Liver (tissue), 9 donors: ENCODE data around the gene VENTX. TPM values are rescaled to one million over a fixed set of nuclear protein-coding genes. Genes with fewer than 3 reads are reported as not detected.

Experiments used
- DNase-seq: peaks from one replicate; pipeline ENCODE4 v3.0.0-alpha.2; 2017; ENCODE audit warnings: low spot score
- H3K27ac ChIP-seq, 2 donors: one replicate each; pipeline ENCODE4 v1.7.0; 2013; ENCODE audit warnings: inconsistent platforms in 2 of 2, low read length in 2 of 2, control low read depth in 1 of 2, low read depth in 1 of 2, mild to moderate bottlenecking in 1 of 2
- H3K27me3 ChIP-seq, 4 donors: one replicate each; pipeline versions ENCODE4 v1.6.1 to v1.7.0; 2013; ENCODE audit warnings: low read length in 3 of 4, inconsistent platforms in 1 of 4, mild to moderate bottlenecking in 1 of 4, moderate library complexity in 1 of 4; ENCODE audit not compliant: control insufficient read depth in 4 of 4, insufficient read depth in 4 of 4
- H3K36me3 ChIP-seq, 4 donors: one replicate each; pipeline versions ENCODE4 v1.6.1 to v1.7.0; 2013; ENCODE audit warnings: low read length in 3 of 4, mild to moderate bottlenecking in 3 of 4, low read depth in 1 of 4, moderate library complexity in 1 of 4; ENCODE audit not compliant: control insufficient read depth in 4 of 4, insufficient read depth in 3 of 4
- H3K4me1 ChIP-seq, 4 donors: one replicate each; pipeline versions ENCODE4 v1.6.1 to v1.7.0; 2013; ENCODE audit warnings: low read length in 3 of 4, mild to moderate bottlenecking in 3 of 4, moderate library complexity in 1 of 4; ENCODE audit not compliant: control insufficient read depth in 4 of 4, insufficient read depth in 4 of 4
- H3K4me3 ChIP-seq, 3 donors: one replicate each; pipeline versions ENCODE4 v1.6.1 to v1.7.0; 2013; ENCODE audit warnings: low read length in 3 of 3, control low read depth in 1 of 3, low read depth in 1 of 3, mild to moderate bottlenecking in 1 of 3
- H3K9ac ChIP-seq, 2 donors: one replicate each; pipeline ENCODE4 v1.7.0; 2013; ENCODE audit warnings: low read length in 2 of 2, mild to moderate bottlenecking in 2 of 2, moderate library complexity in 2 of 2, control low read depth in 1 of 2, low read depth in 1 of 2
- H3K9me3 ChIP-seq, 4 donors: one replicate each; pipeline versions ENCODE4 v1.6.1 to v1.7.0; 2013; ENCODE audit warnings: low read length in 3 of 4; ENCODE audit not compliant: control insufficient read depth in 4 of 4
- FOXA1 ChIP-seq: IDR thresholded peaks from 2 replicates; pipeline ENCODE4 v1.6.1; 2016; ENCODE audit warnings: antibody characterized with exemption
- REST ChIP-seq: IDR thresholded peaks from 2 replicates; pipeline ENCODE4 v1.6.1; 2016; ENCODE audit warnings: antibody characterized with exemption, mild to moderate bottlenecking
- RXRA ChIP-seq, 2 donors: IDR thresholded peaks; 2 replicates each; pipeline ENCODE4 v1.6.1; 2017 to 2018; ENCODE audit warnings: antibody characterized with exemption in 2 of 2, mild to moderate bottlenecking in 1 of 2
- YY1 ChIP-seq: IDR thresholded peaks from 2 replicates; pipeline ENCODE4 v1.6.1; 2016; ENCODE audit warnings: antibody characterized with exemption, mild to moderate bottlenecking
- WGBS: extraction: QIAGEN DNeasy Blood & Tissue Kit; methylation state at CpG from one replicate; pipeline ENCODE4 v1.1.7; 2013; 5-methylcytosine and 5-hydroxymethylcytosine counted together
- polyA plus RNA-seq, 2 donors: library from polyadenylated mRNA; stranded (reverse) in 1 of 2; unstranded in 1 of 2; fragments of 200-250 nt in 1 of 2; fragments of >200 nt in 1 of 2; fragmentation: Nextera tagmentation in 1 of 2; extraction: Ambion mirVana in 1 of 2; gene quantifications; one replicate each; pipeline versions ENCODE4 v1.2.1 to v1.2.3, GENCODE V29; 2013 to 2015
- total RNA-seq, 2 donors: library from RNA; depleted of rRNA; stranded (reverse); fragments of >200 nt; gene quantifications; one replicate each; pipeline ENCODE4 v1.2.3, GENCODE V29; 2014
- TF ChIP-seq, protein P1 (sequence below): fragments of 150-350 bp; IDR thresholded peaks from 2 replicates; pipeline ENCODE4 v1.5.1; 2017; ENCODE audit warnings: improper control_type of control experiment, low read depth, low read length; ENCODE audit not compliant: missing input control
- donor health status: healthy.
- donor health status: healthy.
- donor health status: healthy.
- donor health status: healthy.
- donor health status: healthy.

Gene VENTX
- total and polyA plus RNA-seq, 4 donors: 0.05 to 0.25 (median 0.09) TPM

DNA sequence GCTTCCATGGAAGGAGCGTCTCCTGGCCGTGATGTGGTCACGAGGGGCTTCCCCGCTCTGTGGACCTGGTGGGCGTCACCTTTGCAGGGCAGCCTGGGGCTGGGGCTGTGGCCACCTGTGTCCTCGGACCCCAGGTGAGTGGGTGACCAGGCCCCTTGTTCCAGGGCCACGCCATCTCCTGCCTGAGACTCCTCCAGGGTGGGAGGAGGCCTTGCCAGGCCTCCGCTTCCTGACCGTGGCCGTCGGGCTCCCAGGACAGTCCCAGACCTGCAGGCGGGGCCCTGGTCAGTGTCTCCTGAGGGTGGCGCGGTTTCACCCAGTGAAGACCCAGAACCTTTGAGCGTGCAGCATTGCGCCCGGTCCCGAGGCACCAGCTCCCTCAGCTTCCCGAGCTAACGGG, 28.0 kb upstream of the VENTX start:
- 88% methylated on average over 20 of the region's 20 CpGs for WGBS
- Histone ChIP-seq H3K9me3 (no peaks in the 10 kb centered on the region), H3K4me3 (no peak overlapping the region), H3K4me1 (no peaks in the 10 kb centered on the region), H3K27ac (no peak overlapping the region), H3K27me3 (peaks cover 0 to 2% (median 0%) of the 10 kb centered on the region in 4 donors), H3K9ac (no peak overlapping the region), H3K36me3 (no peaks in the 10 kb centered on the region)
- DNase-seq: no peak
- TF ChIP-seq REST: no peak

DNA sequence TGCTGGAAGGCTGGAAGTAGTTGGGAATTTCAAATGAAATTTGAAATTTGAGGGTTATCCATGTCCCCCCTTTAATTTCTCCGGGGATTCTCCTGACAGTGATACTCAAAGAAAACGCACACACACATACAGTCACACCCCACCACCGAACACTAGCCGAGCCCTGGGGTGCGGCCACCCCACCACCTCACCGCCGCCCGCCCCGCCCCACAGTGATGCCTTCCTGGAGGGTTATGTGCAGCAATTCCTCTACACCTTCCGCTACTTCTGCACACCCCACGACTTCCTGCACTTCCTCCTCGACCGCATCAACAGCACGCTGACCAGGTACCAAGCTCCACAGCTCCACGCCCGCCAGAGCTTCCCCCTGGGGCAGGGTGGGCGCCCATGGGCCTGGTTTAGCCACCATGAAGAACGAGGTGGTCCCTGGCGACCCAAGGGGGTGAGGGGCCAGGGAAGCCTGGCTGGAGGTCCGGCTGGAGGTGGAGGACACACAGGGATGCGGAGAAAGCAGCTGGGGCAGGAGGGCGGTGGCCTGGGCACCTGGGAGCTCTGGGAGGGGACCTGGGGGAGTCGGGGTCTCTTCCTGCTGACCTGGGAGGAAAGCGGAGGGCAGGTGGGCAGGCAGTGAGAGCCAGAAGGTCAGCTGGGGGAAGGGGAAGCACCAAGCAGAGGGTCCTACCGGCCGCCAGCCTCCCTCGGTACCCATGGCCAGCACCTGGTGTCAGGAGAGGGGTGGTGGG, 27.1 kb upstream of the VENTX start:
- H3K36me3 ChIP-seq: no peaks in the 10 kb centered on the region
- H3K27ac ChIP-seq: no peak overlapping the region
- WGBS: 78% methylated on average over 27 of the region's 27 CpGs
- no peak overlapping the region for H3K9ac ChIP-seq
- no peaks in the 10 kb centered on the region for H3K9me3 ChIP-seq
- DNase-seq: no peak
- TF ChIP-seq YY1 (no peak), RXRA (IDR thresholded peaks at IDR 0.05) (no peak), FOXA1 (no peak), REST (no peak)
- TF ChIP-seq, protein P1, sequence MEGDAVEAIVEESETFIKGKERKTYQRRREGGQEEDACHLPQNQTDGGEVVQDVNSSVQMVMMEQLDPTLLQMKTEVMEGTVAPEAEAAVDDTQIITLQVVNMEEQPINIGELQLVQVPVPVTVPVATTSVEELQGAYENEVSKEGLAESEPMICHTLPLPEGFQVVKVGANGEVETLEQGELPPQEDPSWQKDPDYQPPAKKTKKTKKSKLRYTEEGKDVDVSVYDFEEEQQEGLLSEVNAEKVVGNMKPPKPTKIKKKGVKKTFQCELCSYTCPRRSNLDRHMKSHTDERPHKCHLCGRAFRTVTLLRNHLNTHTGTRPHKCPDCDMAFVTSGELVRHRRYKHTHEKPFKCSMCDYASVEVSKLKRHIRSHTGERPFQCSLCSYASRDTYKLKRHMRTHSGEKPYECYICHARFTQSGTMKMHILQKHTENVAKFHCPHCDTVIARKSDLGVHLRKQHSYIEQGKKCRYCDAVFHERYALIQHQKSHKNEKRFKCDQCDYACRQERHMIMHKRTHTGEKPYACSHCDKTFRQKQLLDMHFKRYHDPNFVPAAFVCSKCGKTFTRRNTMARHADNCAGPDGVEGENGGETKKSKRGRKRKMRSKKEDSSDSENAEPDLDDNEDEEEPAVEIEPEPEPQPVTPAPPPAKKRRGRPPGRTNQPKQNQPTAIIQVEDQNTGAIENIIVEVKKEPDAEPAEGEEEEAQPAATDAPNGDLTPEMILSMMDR: no peak
- H3K4me1 ChIP-seq: no peaks in the 10 kb centered on the region
- H3K4me3 ChIP-seq: no peak overlapping the region
- H3K27me3 ChIP-seq: peaks cover 0 to 2% (median 0%) of the 10 kb centered on the region in 4 donors
